Lower leg skin (tissue), 3 donors: ENCODE measurements around the gene ARSB.

ENCODE experiments used
- POLR2A ChIP-seq, 2 donors: fragments of 450-650 bp; IDR thresholded peaks; one replicate each; pipeline ENCODE4 v1.6.1; 2016 to 2017; ENCODE audit warnings: antibody characterized with exemption in 2 of 2, mild to moderate bottlenecking in 1 of 2, moderate library complexity in 1 of 2
- TF ChIP-seq, protein P1 (sequence below), 3 donors: fragments of 450-650 bp; IDR thresholded peaks; one replicate each; pipeline ENCODE4 v1.5.1; 2016; ENCODE audit warnings: antibody characterized with exemption in 3 of 3, mild to moderate bottlenecking in 3 of 3, moderate library complexity in 2 of 3

DNA sequence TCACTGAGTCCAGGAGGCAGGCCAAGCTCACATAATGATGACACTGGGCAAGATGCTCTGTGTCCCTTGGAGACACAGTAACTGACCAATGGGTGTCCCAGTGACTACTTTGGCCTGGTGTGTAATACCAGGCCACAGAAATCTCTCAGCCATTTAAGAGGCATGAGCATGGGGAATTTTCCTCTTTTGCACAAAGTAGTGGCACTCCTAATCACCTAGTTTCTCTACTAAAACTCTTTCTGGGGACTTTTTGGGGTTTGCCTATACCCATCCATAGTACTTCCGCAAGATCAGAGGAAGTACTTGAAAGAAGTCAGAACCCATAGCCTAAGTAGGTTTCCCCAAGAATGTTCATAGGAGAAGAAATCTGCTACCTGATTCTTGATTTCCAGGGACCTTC lies 161.9 kb downstream of the ARSB start:
- TF ChIP-seq, protein P1, sequence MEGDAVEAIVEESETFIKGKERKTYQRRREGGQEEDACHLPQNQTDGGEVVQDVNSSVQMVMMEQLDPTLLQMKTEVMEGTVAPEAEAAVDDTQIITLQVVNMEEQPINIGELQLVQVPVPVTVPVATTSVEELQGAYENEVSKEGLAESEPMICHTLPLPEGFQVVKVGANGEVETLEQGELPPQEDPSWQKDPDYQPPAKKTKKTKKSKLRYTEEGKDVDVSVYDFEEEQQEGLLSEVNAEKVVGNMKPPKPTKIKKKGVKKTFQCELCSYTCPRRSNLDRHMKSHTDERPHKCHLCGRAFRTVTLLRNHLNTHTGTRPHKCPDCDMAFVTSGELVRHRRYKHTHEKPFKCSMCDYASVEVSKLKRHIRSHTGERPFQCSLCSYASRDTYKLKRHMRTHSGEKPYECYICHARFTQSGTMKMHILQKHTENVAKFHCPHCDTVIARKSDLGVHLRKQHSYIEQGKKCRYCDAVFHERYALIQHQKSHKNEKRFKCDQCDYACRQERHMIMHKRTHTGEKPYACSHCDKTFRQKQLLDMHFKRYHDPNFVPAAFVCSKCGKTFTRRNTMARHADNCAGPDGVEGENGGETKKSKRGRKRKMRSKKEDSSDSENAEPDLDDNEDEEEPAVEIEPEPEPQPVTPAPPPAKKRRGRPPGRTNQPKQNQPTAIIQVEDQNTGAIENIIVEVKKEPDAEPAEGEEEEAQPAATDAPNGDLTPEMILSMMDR (IDR thresholded peaks at IDR 0.05) = no peak
- no peak for TF ChIP-seq POLR2A (IDR thresholded peaks at IDR 0.05)
